22Rv1 (cell line): ENCODE measurements around the gene AGPAT4.

Experiments
- H3K27ac ChIP-seq: fragments of 450-650 bp; 2 replicates; pipeline ENCODE4 v1.5.1; 2017
- CTCF ChIP-seq: fragments of 450-650 bp; IDR thresholded peaks from 2 replicates; pipeline ENCODE4 v1.5.1; 2017; ENCODE audit warnings: mild to moderate bottlenecking
- ZFX ChIP-seq: fragments of 450-650 bp; IDR thresholded peaks from 2 replicates; pipeline ENCODE4 v1.6.1; 2017; ENCODE audit warnings: antibody characterized with exemption, borderline replicate concordance

The AGPAT4 gene

GRCh38 chr6:161166677-161167076 lies 107.2 kb downstream of the AGPAT4 start:
- no peak overlapping the region for H3K27ac ChIP-seq
- TF ChIP-seq ZFX, result no peak
- TF ChIP-seq CTCF, result no peak

GRCh38 chr6:161166176-161166575 lies 107.7 kb downstream of the AGPAT4 start:
- no peak for TF ChIP-seq CTCF
- no peak for TF ChIP-seq ZFX
- H3K27ac ChIP-seq, result no peak overlapping the region

- no peak overlapping the region for H3K27ac ChIP-seq
- TF ChIP-seq ZFX (no peak), CTCF (no peak)
Observed at GRCh38 chr6:161164182-161164625, 109.7 kb downstream of the AGPAT4 start.

- H3K27ac ChIP-seq, result no peak overlapping the region
- TF ChIP-seq ZFX (no peak), CTCF (no peak)
Observed at GRCh38 chr6:161163466-161164181, 110.2 kb downstream of the AGPAT4 start.

GRCh38 chr6:161162722-161163121 lies 111.1 kb downstream of the AGPAT4 start:
- H3K27ac ChIP-seq, result no peak overlapping the region
- TF ChIP-seq CTCF, result no peak
- TF ChIP-seq ZFX, result no peak

GRCh38 chr6:161161889-161162624 lies 111.8 kb downstream of the AGPAT4 start:
- H3K27ac ChIP-seq, result no peak overlapping the region

More at GRCh38 chr6:161161889-161162624, 111.8 kb downstream of the AGPAT4 start:
- TF ChIP-seq ZFX, result no peak
- TF ChIP-seq CTCF, result no peak
